A549 (cell line): Measurements from ENCODE around the gene DBNDD2.

Experiments
- BHLHE40 ChIP-seq: IDR thresholded peaks from 2 replicates; pipeline ENCODE4 v1.6.1; 2012; ENCODE audit warnings: low read depth, low read length, inconsistent platforms
- CEBPB ChIP-seq, 2 experiments: fragments of >200 bp in 1 of 2; sonication (Bioruptor Twin) in 1 of 2; formaldehyde crosslinking in 1 of 2; IDR thresholded peaks; 2 replicates each; pipeline ENCODE4 v1.6.1; 2012 to 2016
- HOXA7 ChIP-seq: fragments of 250-450 bp; sonication (Bioruptor Pico); IDR thresholded peaks from 2 replicates; pipeline ENCODE4 v1.5.0; 2020; ENCODE audit warnings: mild to moderate bottlenecking, moderate library complexity
- MYC ChIP-seq: IDR thresholded peaks from 2 replicates; pipeline ENCODE4 v1.6.1; 2012; ENCODE audit warnings: mild to moderate bottlenecking, inconsistent platforms, low read length, improper control_type of control experiment, borderline replicate concordance
- POLR2A ChIP-seq: IDR thresholded peaks from 2 replicates; pipeline ENCODE4 v1.6.1; 2012; ENCODE audit warnings: mild to moderate bottlenecking, low read length
- RAD21 ChIP-seq, 2 experiments: fragments of >200 bp in 1 of 2; sonication (Bioruptor Twin) in 1 of 2; formaldehyde crosslinking in 1 of 2; IDR thresholded peaks in 1 of 2; conservative IDR thresholded peaks in 1 of 2; 2 replicates in 1 of 2; 3 replicates in 1 of 2; pipeline ENCODE4 v1.6.1; 2012 to 2018; ENCODE audit warnings: inconsistent platforms in 1 of 2
- REST ChIP-seq: fragments of 200-600 bp; sonication (generic); IDR thresholded peaks from 2 replicates; pipeline ENCODE4 v1.6.1; 2016; ENCODE audit warnings: antibody characterized with exemption, mild to moderate bottlenecking, moderate library complexity
- RNF2 ChIP-seq: fragments of 200-600 bp; sonication (generic); IDR thresholded peaks from 2 replicates; pipeline ENCODE4 v1.6.1; 2016; ENCODE audit warnings: low read depth, mild to moderate bottlenecking, antibody characterized with exemption, moderate library complexity, borderline replicate concordance
- TP53 ChIP-seq: fragments of 250-450 bp; sonication (Bioruptor Pico); IDR thresholded peaks from 2 replicates; pipeline ENCODE4 v1.5.0; 2021; ENCODE audit warnings: mild to moderate bottlenecking, moderate library complexity
- TF ChIP-seq, protein P1 (sequence below): fragments of >200 bp; sonication (Bioruptor Twin); formaldehyde crosslinking; IDR thresholded peaks from 3 replicates; pipeline ENCODE4 v1.5.1; 2016

DNA sequence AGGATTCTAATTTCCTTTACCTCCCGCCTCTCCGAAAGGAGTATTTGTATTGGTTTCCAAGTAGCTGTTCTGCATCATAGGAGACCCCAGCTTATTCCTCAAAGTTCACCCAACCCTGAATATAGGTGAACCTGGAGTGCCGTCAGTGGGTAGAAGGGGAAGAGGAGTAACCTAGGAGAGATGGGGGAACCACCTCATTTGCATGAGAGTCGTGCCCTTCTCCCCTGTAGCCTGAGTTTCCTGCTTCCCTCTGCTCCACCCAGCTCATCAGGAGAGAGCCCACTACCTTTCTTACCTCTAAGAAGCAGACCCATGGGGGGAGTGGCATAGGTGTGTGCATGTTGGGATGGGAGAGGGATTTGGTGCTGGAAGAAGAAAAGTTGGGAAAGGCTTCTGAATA, 44.1 kb downstream of the DBNDD2 start:
- TF ChIP-seq BHLHE40, result no peak
- no peak for TF ChIP-seq POLR2A
- TF ChIP-seq, protein P1, sequence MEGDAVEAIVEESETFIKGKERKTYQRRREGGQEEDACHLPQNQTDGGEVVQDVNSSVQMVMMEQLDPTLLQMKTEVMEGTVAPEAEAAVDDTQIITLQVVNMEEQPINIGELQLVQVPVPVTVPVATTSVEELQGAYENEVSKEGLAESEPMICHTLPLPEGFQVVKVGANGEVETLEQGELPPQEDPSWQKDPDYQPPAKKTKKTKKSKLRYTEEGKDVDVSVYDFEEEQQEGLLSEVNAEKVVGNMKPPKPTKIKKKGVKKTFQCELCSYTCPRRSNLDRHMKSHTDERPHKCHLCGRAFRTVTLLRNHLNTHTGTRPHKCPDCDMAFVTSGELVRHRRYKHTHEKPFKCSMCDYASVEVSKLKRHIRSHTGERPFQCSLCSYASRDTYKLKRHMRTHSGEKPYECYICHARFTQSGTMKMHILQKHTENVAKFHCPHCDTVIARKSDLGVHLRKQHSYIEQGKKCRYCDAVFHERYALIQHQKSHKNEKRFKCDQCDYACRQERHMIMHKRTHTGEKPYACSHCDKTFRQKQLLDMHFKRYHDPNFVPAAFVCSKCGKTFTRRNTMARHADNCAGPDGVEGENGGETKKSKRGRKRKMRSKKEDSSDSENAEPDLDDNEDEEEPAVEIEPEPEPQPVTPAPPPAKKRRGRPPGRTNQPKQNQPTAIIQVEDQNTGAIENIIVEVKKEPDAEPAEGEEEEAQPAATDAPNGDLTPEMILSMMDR, result no peak
- no peak for TF ChIP-seq RNF2
- no peak for TF ChIP-seq REST
- TF ChIP-seq RAD21 (conservative IDR thresholded peaks at IDR 0.05 in 1 of 2, IDR thresholded peaks at IDR 0.05 in 1 of 2), result no peak
- no peak for TF ChIP-seq MYC
- TF ChIP-seq TP53, result no peak
- TF ChIP-seq HOXA7 (CRISPR knock-in tag), result no peak
- no peak for TF ChIP-seq CEBPB (IDR thresholded peaks at IDR 0.05)
